GM18520 (cell line): ENCODE results near the gene DLG2.

Source experiments
- ATAC-seq: cut with Tn5 transposase; IDR thresholded peaks from one replicate; pipeline ENCODE4 v1.9.1; 2021; ENCODE audit not compliant: unreplicated experiment

The DLG2 gene

GRCh38 chr11:84414920-84415319, 1212.2 kb downstream of the DLG2 start:
- no peak for ATAC-seq

GRCh38 chr11:84413549-84413948, 1213.6 kb downstream of the DLG2 start:
- ATAC-seq = no peak

- no peak for ATAC-seq
Observed at GRCh38 chr11:84412862-84413261, 1214.3 kb downstream of the DLG2 start.

- no peak for ATAC-seq
Observed at GRCh38 chr11:84408946-84409411, 1218.2 kb downstream of the DLG2 start.

GRCh38 chr11:84407091-84407490, 1220.1 kb downstream of the DLG2 start:
- no peak for ATAC-seq

GRCh38 chr11:84398017-84398626, 1229.0 kb downstream of the DLG2 start:
- ATAC-seq = no peak

GRCh38 chr11:84396521-84396920, 1230.6 kb downstream of the DLG2 start:
- ATAC-seq = no peak

GRCh38 chr11:84390441-84391078, 1236.6 kb downstream of the DLG2 start:
- ATAC-seq = no peak

- no peak for ATAC-seq
Observed at GRCh38 chr11:84389696-84390095, 1237.4 kb downstream of the DLG2 start.

- peak; percentile 73 for ATAC-seq
Observed at GRCh38 chr11:84384731-84385130, 1242.4 kb downstream of the DLG2 start.

GRCh38 chr11:84383576-84383975, 1243.6 kb downstream of the DLG2 start:
- no peak for ATAC-seq

- ATAC-seq = no peak
Observed at GRCh38 chr11:84381666-84382065, 1245.5 kb downstream of the DLG2 start.

GRCh38 chr11:84372381-84372950, 1254.7 kb downstream of the DLG2 start:
- ATAC-seq = no peak

GRCh38 chr11:84358034-84358433, 1269.1 kb downstream of the DLG2 start:
- ATAC-seq = no peak

- ATAC-seq = no peak
Observed at GRCh38 chr11:84355911-84356310, 1271.2 kb downstream of the DLG2 start.

GRCh38 chr11:84345597-84345996, 1281.5 kb downstream of the DLG2 start:
- no peak for ATAC-seq

GRCh38 chr11:84345027-84345426, 1282.1 kb downstream of the DLG2 start:
- ATAC-seq = no peak

GRCh38 chr11:84339796-84340195, 1287.3 kb downstream of the DLG2 start:
- ATAC-seq = no peak

GRCh38 chr11:84333221-84333620, 1293.9 kb downstream of the DLG2 start:
- no peak for ATAC-seq

- ATAC-seq = no peak
Observed at GRCh38 chr11:84322211-84322610, 1304.9 kb downstream of the DLG2 start.

- no peak for ATAC-seq
Observed at GRCh38 chr11:84319863-84320262, 1307.3 kb downstream of the DLG2 start.

GRCh38 chr11:84316866-84317555, 1310.1 kb downstream of the DLG2 start:
- no peak for ATAC-seq
